PC-3 (cell line): ENCODE data around the gene EDIL3.

Experiments used
- CTCF ChIP-seq: fragments of 300-600 bp; sonication (generic); conservative IDR thresholded peaks from 2 replicates; pipeline ENCODE4 v1.5.1; 2017; ENCODE audit warnings: antibody characterized with exemption, low read depth, mild to moderate bottlenecking, low read length
- EZH2 ChIP-seq: fragments of 300-600 bp; sonication (generic); IDR thresholded peaks from one replicate; pipeline ENCODE4 v1.6.1; 2017; ENCODE audit warnings: antibody characterized with exemption, mild to moderate bottlenecking, low read length; ENCODE audit not compliant: unreplicated experiment
- EZH2phosphoT487 ChIP-seq: fragments of 300-600 bp; sonication (generic); IDR thresholded peaks from 2 replicates; pipeline ENCODE4 v1.6.1; 2018; ENCODE audit warnings: mild to moderate bottlenecking, antibody characterized with exemption, low read length, borderline replicate concordance

- TF ChIP-seq CTCF (no peak), EZH2 (no peak), EZH2phosphoT487 (no peak)
Observed at GRCh38 chr5:84191281-84191680, 193.4 kb downstream of the EDIL3 start.
